K562 (cell line): ENCODE data around the gene ZNF512B. TPM values are rescaled to one million over a fixed set of nuclear protein-coding genes. Genes with fewer than 3 reads are reported as not detected.
"Not testable (repeated sequence)": the region's sequence is repeated elsewhere in the genome, so short reads cannot be mapped to it uniquely, and the experiment has no call there.

ENCODE experiments used
- ATAC-seq: fragments of 200-7000 bp; cut with Tn5 transposase; 3 replicates; pipeline ENCODE4 v1.9.1; 2020; ENCODE audit warnings: moderate library complexity
- BruUV-seq: library from RNA; stranded (reverse); fragments of 400-500 nt; replicated peaks from 2 replicates; lab custom pipeline; 2021; lab: Mats Ljungman, UMichigan
- CTCF ChIA-PET: fragments of 300-600 bp; formaldehyde crosslinking; extraction: SDS; loops from one replicate; lab custom pipeline; 2021; ENCODE audit warnings: low intra/inter-chr PET ratio; lab: Yijun Ruan, JAX
- POLR2A ChIA-PET: fragments of 300-600, 350-650 bp; sonication (Branson Sonifier 250); formaldehyde crosslinking; extraction: SDS; loops from one replicate; lab custom pipeline; 2021; ENCODE audit warnings: antibody characterized with exemption, inconsistent platforms; lab: Yijun Ruan, JAX
- DNase-seq, 4 experiments: peaks; one replicate each; pipeline versions ENCODE4 v3.0.0 to v3.0.0-alpha.2; 2011 to 2018; ENCODE audit warnings: low spot score in 3 of 4, mixed read lengths in 3 of 4; ENCODE audit errors: extremely low read depth in 1 of 4
- FAIRE-seq: peaks from 2 replicates; lab custom pipeline; 2011; peaks lifted over from hg19 to GRCh38; lab: Jason Lieb, UNC
- H2AFZ ChIP-seq: 2 replicates; pipeline ENCODE4 v1.6.0; 2011; ENCODE audit warnings: low read depth, low read length, control low read depth, inconsistent platforms
- H3K27ac ChIP-seq: fragments of 200-600 bp; 3 replicates; pipeline ENCODE4 v1.8.0; 2011; ENCODE audit warnings: low read depth, mild to moderate bottlenecking, control low read depth, inconsistent platforms, low read length, moderate library complexity, mixed read lengths; ENCODE audit errors: extremely low read depth
- H3K27me3 ChIP-seq, 2 experiments: fragments of 300-600 bp in 1 of 2; 2 replicates in 1 of 2; 3 replicates in 1 of 2; pipeline versions ENCODE4 v1.6.0 to v1.8.0; 2011; ENCODE audit warnings: inconsistent platforms in 2 of 2, low read length in 2 of 2, mild to moderate bottlenecking in 1 of 2, mixed read lengths in 1 of 2, moderate library complexity in 1 of 2; ENCODE audit not compliant: control insufficient read depth in 2 of 2, insufficient read depth in 2 of 2
- H3K36me3 ChIP-seq: fragments of 300-600 bp; 3 replicates; pipeline ENCODE4 v1.8.0; 2011; ENCODE audit warnings: mild to moderate bottlenecking, low read length, inconsistent platforms; ENCODE audit not compliant: control insufficient read depth, insufficient read depth
- H3K4me1 ChIP-seq, 2 experiments: fragments of 200-600 bp in 1 of 2; replicated peaks in 1 of 2; 2 replicates in 1 of 2; 3 replicates in 1 of 2; pipeline versions ENCODE4 v1.5.1 to v1.8.0; 2011; ENCODE audit warnings: inconsistent platforms in 2 of 2, low read length in 2 of 2, mild to moderate bottlenecking in 1 of 2, mixed read lengths in 1 of 2, moderate library complexity in 1 of 2; ENCODE audit not compliant: control insufficient read depth in 2 of 2, insufficient read depth in 2 of 2
- H3K4me2 ChIP-seq: 2 replicates; pipeline ENCODE4 v1.6.1; 2011; ENCODE audit warnings: low read length, control low read depth, inconsistent platforms, mixed read lengths; ENCODE audit not compliant: insufficient read depth
- H3K4me3 ChIP-seq: fragments of 200-600 bp; sonication (generic), shearing (Covaris generic); 2 replicates; pipeline ENCODE4 v1.5.1; 2016; ENCODE audit warnings: control low read depth, inconsistent platforms
- H3K79me2 ChIP-seq: fragments of 200-600 bp; 3 replicates; pipeline ENCODE4 v1.8.0; 2011; ENCODE audit warnings: low read length, inconsistent platforms; ENCODE audit not compliant: control insufficient read depth, insufficient read depth
- H3K9ac ChIP-seq, 2 experiments: 2 replicates each; pipeline versions ENCODE4 v1.6.0 to v1.6.1; 2011; ENCODE audit warnings: low read depth in 2 of 2, low read length in 2 of 2, control low read depth in 1 of 2, inconsistent platforms in 1 of 2, mild to moderate bottlenecking in 1 of 2, mixed read lengths in 1 of 2; ENCODE audit not compliant: insufficient read depth in 1 of 2
- H3K9me1 ChIP-seq: one replicate; pipeline ENCODE4 v1.6.0; 2011; ENCODE audit warnings: inconsistent platforms, mild to moderate bottlenecking, low read length, moderate library complexity; ENCODE audit not compliant: control insufficient read depth, insufficient read depth
- H3K9me3 ChIP-seq: replicated peaks from 2 replicates; pipeline ENCODE4 v1.5.1; 2011; ENCODE audit warnings: low read depth, low read length, inconsistent platforms; ENCODE audit not compliant: control insufficient read depth, insufficient read depth
- H4K20me1 ChIP-seq: replicated peaks from 2 replicates; pipeline ENCODE4 v1.6.1; 2011; ENCODE audit warnings: low read length, inconsistent platforms, mixed read lengths; ENCODE audit not compliant: control insufficient read depth, insufficient read depth
- BACH1 ChIP-seq: fragments of 200-800 bp; sonication (Bioruptor generic); IDR thresholded peaks from 2 replicates; pipeline ENCODE4 v1.6.1; 2016; ENCODE audit warnings: missing genetic modification characterization, missing compliant biosample characterization
- CHD2 ChIP-seq: IDR thresholded peaks from 2 replicates; pipeline ENCODE4 v1.6.1; 2011; ENCODE audit warnings: low read depth, low read length
- CXXC5 ChIP-seq: fragments of 250-450 bp; sonication (Bioruptor Pico); IDR thresholded peaks from 2 replicates; pipeline ENCODE4 v1.8.0; 2022; ENCODE audit warnings: inconsistent platforms, mild to moderate bottlenecking, moderate library complexity
- EGR1 ChIP-seq: fragments of 450-650 bp; conservative IDR thresholded peaks from 2 replicates; pipeline ENCODE4 v1.6.1; 2017; ENCODE audit warnings: mild to moderate bottlenecking
- MAZ ChIP-seq, 2 experiments: fragments of 450-650 bp in 1 of 2; sonication (generic) in 1 of 2; formaldehyde crosslinking; IDR thresholded peaks in 1 of 2; conservative IDR thresholded peaks in 1 of 2; 2 replicates each; pipeline versions ENCODE4 v1.4.0 to v1.5.0; 2020; ENCODE audit warnings: mild to moderate bottlenecking in 1 of 2, missing genetic modification reagents in 1 of 2
- MCM7 ChIP-seq, 2 experiments: fragments of 450-650 bp; IDR thresholded peaks; 2 replicates each; pipeline ENCODE4 v1.6.1; 2016 to 2018
- MTA3 ChIP-seq: fragments of 450-650 bp; formaldehyde crosslinking; IDR thresholded peaks from 2 replicates; pipeline ENCODE4 v1.6.1; 2017; ENCODE audit warnings: mild to moderate bottlenecking, borderline replicate concordance
- RB1 ChIP-seq: fragments of 450-650 bp; IDR thresholded peaks from 2 replicates; pipeline ENCODE4 v1.6.1; 2017; ENCODE audit warnings: low read depth, mild to moderate bottlenecking
- RBM17 ChIP-seq: fragments of 200-400 bp; formaldehyde crosslinking; IDR thresholded peaks from 2 replicates; pipeline ENCODE4 v1.6.1; 2017; ENCODE audit warnings: low read depth, mild to moderate bottlenecking, low read length, borderline replicate concordance
- TFAM ChIP-seq: fragments of 250-450 bp; sonication (Bioruptor Pico); conservative IDR thresholded peaks from 2 replicates; pipeline ENCODE4 v1.5.0; 2021; ENCODE audit warnings: mild to moderate bottlenecking, moderate library complexity
- ZBTB7A ChIP-seq: IDR thresholded peaks from 2 replicates; pipeline ENCODE4 v1.6.1; 2011; ENCODE audit warnings: low read depth, mild to moderate bottlenecking, low read length, moderate library complexity, borderline replicate concordance; ENCODE audit not compliant: control insufficient read depth
- ZNF75A ChIP-seq: fragments of 450-650 bp; formaldehyde crosslinking; IDR thresholded peaks from 2 replicates; pipeline ENCODE4 v1.4.0; 2020; ENCODE audit warnings: mild to moderate bottlenecking
- WGBS: fragments of 100-300 bp; shearing (Covaris generic); methylation state at CpG from one replicate; pipeline ENCODE4 v1.1.6; 2016; ENCODE audit warnings: low coverage, mixed read lengths; ENCODE audit not compliant: insufficient coverage; ENCODE audit errors: missing lambda C conversion rate; 5-methylcytosine and 5-hydroxymethylcytosine counted together
- in situ Hi-C: fragments of 300-500 bp; cut with MboI; formaldehyde crosslinking; loops from 4 replicates; pipeline ENCODE4 v1.15.0; 2018; ENCODE audit warnings: inconsistent platforms, mixed read lengths
- intact Hi-C: fragments of 100-400 bp; cut with micrococcal nuclease; formaldehyde crosslinking; loops from 2 replicates; pipeline ENCODE4 v1.14.2; 2022
- polyA plus RNA-seq, 8 experiments: library from polyadenylated mRNA; depleted of rRNA in 4 of 8; stranded (reverse) in 5 of 8; unstranded in 3 of 8; fragments of >200 nt; fragmentation: Nextera tagmentation in 2 of 8; fragmentation: Illumina TruSeq in 1 of 8; extraction: Ambion mirVana in 2 of 8; extraction: Trizol in 1 of 8; gene quantifications; 2 replicates each; pipeline versions ENCODE4 v1.2.1 to v1.2.3, GENCODE V29; 2011 to 2014; ENCODE audit warnings: inconsistent platforms in 1 of 8, missing spikeins in 1 of 8
- total RNA-seq, 7 experiments: library from RNA; depleted of rRNA in 6 of 7; stranded (reverse); fragments of >200 nt in 6 of 7; fragmentation: Illumina TruSeq in 2 of 7; extraction: Trizol in 2 of 7; gene quantifications; 2 replicates each; pipeline versions ENCODE4 v1.2.1 to v1.2.3, GENCODE V29; 2011 to 2021; ENCODE audit warnings: low replicate concordance in 1 of 7

ZNF512B gene
- total and polyA plus RNA-seq, 9 of the 15 experiments (the other 6 are each of a cell fraction or from before 2014, with no cell fraction given) = 0.01 to 27.8 (median 8.2) TPM

GRCh38 chr20:63969838-63970713 lies at the start of gene ZNF512B (continued):
- TF ChIP-seq RB1 = no peak
- 0 out of 2 replicates have a peak, but pooled peaks have one; percentile 37 for TF ChIP-seq MTA3
- TF ChIP-seq MAZ (CRISPR knock-in tag; conservative IDR thresholded peaks at IDR 0.05 in 1 of 2, IDR thresholded peaks at IDR 0.05 in 1 of 2) = peak; percentile 35 to 63; a peak in 2 of 4 replicates
- TF ChIP-seq CHD2 = peak; percentile 91
- 0 out of 2 replicates have a peak, but pooled peaks have one; percentile 38 for TF ChIP-seq CXXC5 (CRISPR knock-in tag)
- no peak for TF ChIP-seq ZNF75A
- peak; percentile 70 for TF ChIP-seq EGR1
- TF ChIP-seq ZBTB7A = peak; percentile 79
- TF ChIP-seq, all 486 proteins: peak for 19

- BruUV-seq = no TSS peak
- ATAC-seq = no peak
Measured at GRCh38 chr20:64015635-64016034, 45.9 kb upstream of the ZNF512B start.

GRCh38 chr20:64012385-64013154 lies 42.8 kb upstream of the ZNF512B start:
- POLR2A ChIA-PET, intact Hi-C loops, H3K4me3 ChIP-seq, ATAC-seq, H3K9ac ChIP-seq, BruUV-seq, FAIRE-seq, H3K4me2 ChIP-seq, H2AFZ ChIP-seq, DNase-seq, CTCF ChIA-PET, H3K9me1 ChIP-seq, H3K27me3 ChIP-seq, H3K27ac ChIP-seq, H3K79me2 ChIP-seq, H3K9me3 ChIP-seq, in situ Hi-C loops, H3K4me1 ChIP-seq, H4K20me1 ChIP-seq: not testable (repeated sequence)
- H3K36me3 ChIP-seq = peaks cover 75% of the 10 kb centered on the region
- WGBS = no CpG with 5 or more reads among the region's 20 CpGs

More at GRCh38 chr20:64015635-64016034, 45.9 kb upstream of the ZNF512B start:
- ChIA-PET POLR2A (no interaction called here), CTCF (no interaction called here)
- H3K4me2 ChIP-seq = no peak overlapping the region
- intact Hi-C loops = no loop called here
- no peak overlapping the region for H3K27ac ChIP-seq
- no peak for FAIRE-seq
- H4K20me1 ChIP-seq = no peaks in the 10 kb centered on the region
- no peaks in the 10 kb centered on the region for H3K9me3 ChIP-seq
- H3K27me3 ChIP-seq = no peaks in the 10 kb centered on the region
- WGBS = 88% methylated on average over 2 of the region's 2 CpGs
- no peaks in the 10 kb centered on the region for H3K4me1 ChIP-seq
- H3K79me2 ChIP-seq = no peaks in the 10 kb centered on the region
- in situ Hi-C loops = no loop called here
- no peaks in the 10 kb centered on the region for H3K9me1 ChIP-seq
- no peak overlapping the region for H2AFZ ChIP-seq
- H3K4me3 ChIP-seq = no peak overlapping the region
- peaks cover 73% of the 10 kb centered on the region for H3K36me3 ChIP-seq
- no peak overlapping the region for H3K9ac ChIP-seq
- DNase-seq = no peak
- no peak for TF ChIP-seq MCM7 (IDR thresholded peaks at IDR 0.05)
- no peak for TF ChIP-seq RBM17
- TF ChIP-seq TFAM (CRISPR knock-in tag) = no peak
- TF ChIP-seq BACH1 = no peak
